ENCODE measurements around the gene INTS3.

Gene INTS3, protein sequence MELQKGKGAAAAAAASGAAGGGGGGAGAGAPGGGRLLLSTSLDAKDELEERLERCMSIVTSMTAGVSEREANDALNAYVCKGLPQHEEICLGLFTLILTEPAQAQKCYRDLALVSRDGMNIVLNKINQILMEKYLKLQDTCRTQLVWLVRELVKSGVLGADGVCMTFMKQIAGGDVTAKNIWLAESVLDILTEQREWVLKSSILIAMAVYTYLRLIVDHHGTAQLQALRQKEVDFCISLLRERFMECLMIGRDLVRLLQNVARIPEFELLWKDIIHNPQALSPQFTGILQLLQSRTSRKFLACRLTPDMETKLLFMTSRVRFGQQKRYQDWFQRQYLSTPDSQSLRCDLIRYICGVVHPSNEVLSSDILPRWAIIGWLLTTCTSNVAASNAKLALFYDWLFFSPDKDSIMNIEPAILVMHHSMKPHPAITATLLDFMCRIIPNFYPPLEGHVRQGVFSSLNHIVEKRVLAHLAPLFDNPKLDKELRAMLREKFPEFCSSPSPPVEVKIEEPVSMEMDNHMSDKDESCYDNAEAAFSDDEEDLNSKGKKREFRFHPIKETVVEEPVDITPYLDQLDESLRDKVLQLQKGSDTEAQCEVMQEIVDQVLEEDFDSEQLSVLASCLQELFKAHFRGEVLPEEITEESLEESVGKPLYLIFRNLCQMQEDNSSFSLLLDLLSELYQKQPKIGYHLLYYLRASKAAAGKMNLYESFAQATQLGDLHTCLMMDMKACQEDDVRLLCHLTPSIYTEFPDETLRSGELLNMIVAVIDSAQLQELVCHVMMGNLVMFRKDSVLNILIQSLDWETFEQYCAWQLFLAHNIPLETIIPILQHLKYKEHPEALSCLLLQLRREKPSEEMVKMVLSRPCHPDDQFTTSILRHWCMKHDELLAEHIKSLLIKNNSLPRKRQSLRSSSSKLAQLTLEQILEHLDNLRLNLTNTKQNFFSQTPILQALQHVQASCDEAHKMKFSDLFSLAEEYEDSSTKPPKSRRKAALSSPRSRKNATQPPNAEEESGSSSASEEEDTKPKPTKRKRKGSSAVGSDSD

DNA sequence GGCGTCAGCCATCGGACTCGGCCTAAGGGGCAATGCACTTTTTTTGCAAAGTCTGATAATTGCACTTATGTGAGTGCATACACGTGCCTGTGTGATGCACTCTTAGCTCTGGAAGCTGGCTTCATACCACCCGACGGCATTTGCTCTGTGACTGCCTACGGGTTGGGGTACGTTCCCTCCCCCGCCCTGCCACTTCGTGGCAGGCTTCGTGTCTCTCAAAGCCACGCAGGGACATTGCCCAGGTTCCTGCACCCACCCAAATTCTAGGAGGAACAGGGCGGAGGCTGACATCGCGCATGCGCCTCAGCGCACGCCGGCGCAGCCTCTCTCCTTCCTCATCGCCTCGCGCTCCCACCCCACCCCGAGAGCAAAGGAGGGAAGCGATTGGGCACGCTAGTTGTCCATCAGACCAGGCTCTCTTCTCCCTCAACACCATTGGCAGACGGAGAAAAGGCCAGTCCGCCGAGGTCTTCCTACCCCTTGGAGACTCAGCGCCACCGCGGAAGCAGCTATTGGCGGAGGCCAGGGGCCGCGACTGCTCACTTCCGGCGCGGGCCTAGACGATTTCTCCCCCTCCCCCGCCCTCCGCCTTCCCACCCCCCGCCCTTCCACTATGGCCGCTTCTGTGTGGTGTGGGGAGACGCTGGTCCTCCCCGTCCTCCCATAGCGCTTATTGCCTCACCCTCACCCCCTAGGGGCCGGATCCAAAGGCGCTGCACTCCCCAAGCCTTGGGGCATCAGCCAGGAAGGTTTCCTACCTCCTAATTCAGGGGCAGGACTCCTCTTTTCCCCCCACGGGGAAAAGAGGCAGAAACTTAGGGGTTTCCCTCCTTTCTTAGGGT, at the start of gene INTS3:
INTS3 (plus strand) TSS at position 588 of the 842 bp plus-strand sequence. CDS start 585 bp downstream, outside the sequence.
- DNase-seq = peak; percentile 98

DNA sequence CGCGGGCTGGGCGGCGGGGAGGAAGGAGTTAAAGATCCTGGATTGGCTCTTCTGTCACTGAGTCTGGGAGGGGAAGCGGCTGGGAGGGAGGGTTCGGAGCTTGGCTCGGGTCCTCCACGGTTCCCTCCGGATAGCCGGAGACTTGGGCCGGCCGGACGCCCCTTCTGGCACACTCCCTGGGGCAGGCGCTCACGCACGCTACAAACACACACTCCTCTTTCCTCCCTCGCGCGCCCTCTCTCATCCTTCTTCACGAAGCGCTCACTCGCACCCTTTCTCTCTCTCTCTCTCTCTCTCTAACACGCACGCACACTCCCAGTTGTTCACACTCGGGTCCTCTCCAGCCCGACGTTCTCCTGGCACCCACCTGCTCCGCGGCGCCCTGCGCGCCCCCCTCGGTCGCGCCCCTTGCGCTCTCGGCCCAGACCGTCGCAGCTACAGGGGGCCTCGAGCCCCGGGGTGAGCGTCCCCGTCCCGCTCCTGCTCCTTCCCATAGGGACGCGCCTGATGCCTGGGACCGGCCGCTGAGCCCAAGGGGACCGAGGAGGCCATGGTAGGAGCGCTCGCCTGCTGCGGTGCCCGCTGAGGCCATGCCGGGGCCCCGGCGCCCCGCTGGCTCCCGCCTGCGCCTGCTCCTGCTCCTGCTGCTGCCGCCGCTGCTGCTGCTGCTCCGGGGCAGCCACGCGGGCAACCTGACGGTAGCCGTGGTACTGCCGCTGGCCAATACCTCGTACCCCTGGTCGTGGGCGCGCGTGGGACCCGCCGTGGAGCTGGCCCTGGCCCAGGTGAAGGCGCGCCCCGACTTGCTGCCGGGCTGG, 49.1 kb upstream of the INTS3 start, which contains the start of gene NPR1:
NPR1 (plus strand) TSS at position 170 of the 818 bp plus-strand sequence; CDS start at position 591, 421 bp downstream.
- peak; percentile 34 for DNase-seq

DNA sequence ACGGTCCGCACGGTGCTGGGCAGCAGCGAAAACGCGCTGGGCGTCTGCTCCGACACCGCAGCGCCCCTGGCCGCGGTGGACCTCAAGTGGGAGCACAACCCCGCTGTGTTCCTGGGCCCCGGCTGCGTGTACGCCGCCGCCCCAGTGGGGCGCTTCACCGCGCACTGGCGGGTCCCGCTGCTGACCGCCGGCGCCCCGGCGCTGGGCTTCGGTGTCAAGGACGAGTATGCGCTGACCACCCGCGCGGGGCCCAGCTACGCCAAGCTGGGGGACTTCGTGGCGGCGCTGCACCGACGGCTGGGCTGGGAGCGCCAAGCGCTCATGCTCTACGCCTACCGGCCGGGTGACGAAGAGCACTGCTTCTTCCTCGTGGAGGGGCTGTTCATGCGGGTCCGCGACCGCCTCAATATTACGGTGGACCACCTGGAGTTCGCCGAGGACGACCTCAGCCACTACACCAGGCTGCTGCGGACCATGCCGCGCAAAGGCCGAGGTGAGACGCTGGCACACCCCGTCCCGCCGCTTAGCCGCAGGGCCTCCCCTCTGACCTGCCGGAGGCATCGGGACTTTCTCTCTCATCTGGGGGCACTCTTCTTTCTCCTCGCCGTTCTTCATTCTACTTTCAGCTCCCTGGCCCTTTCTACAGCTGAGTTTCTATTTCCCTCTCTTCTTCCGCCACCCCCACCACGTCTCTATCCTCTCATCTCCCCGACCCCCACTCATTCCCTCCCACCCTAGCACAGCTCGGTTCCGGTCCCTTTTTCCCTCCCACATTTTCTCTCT, 48.3 kb upstream of the INTS3 start:
- DNase-seq = peak; percentile 34

DNA sequence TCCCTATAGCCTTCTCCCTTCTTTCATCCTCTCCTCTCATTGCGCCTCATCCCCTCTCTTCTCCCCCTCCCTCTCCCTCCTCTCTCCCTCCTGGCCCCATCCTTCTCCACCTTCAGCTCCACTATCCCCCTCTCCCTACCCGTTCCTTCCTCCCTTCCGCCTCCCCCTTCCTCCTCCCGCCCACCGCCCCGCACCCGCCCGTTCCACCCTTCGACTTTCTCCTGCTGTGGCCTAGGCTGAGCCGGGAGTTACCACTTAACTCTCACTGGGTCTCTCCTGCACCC, 47.8 kb upstream of the INTS3 start:
- DNase-seq = no peak

DNA sequence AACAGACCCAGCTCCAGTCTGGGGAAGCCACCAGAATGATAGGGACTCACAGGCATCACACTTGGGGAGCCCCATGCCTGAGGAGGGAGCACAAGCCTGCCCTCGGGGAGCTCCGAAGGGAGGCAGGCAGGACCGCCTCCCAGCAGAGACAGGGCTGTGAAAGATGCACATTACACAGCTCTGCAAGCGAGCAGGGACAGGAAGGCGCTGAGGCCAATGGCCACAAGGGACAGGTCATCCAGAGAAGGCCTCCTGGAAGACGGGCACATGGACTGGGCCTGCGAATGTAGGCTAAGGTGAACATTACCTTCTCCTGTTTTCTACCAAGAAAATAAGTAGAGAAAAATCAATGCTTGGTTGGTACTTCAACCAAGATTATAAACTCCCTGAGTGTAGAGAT, 45.1 kb upstream of the INTS3 start:
- DNase-seq = no peak

DNA sequence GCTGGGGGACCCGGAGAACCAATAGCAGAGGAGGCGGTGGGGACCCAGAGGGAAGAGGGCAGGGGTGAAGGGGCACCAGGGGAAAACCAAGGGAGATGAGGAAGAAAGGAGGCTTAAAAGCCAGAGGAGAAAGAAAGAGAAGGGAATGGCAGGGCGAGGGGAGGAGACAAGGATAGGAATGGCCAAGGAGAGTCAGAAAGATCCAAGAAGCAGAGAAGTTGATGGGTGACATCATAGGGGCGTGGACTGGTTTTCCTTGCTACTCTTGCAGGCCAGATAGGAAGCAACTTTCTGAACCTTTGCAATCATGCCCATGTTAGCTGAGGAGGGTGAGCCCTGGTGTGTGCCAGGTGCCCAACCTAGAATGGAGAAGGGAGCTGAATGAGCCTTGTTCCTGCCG, 44.0 kb upstream of the INTS3 start:
- no peak for DNase-seq

DNA sequence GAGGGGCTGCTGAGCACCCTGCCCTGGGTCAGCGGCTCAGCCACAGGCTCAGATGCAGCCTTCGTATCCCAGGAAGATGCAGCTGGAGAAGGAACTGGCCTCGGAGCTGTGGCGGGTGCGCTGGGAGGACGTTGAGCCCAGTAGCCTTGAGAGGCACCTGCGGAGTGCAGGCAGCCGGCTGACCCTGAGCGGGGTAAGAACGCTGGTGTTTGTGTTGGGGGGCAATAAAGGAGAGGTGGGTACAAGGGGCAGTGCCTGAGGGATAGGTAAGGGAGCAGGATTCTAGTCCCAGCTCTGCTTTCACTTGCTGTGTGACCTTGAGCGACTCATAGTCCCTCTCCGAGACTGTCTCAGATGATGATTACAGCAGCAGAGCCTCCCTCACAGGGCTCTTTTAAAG, 43.0 kb upstream of the INTS3 start:
- no peak for DNase-seq

DNA sequence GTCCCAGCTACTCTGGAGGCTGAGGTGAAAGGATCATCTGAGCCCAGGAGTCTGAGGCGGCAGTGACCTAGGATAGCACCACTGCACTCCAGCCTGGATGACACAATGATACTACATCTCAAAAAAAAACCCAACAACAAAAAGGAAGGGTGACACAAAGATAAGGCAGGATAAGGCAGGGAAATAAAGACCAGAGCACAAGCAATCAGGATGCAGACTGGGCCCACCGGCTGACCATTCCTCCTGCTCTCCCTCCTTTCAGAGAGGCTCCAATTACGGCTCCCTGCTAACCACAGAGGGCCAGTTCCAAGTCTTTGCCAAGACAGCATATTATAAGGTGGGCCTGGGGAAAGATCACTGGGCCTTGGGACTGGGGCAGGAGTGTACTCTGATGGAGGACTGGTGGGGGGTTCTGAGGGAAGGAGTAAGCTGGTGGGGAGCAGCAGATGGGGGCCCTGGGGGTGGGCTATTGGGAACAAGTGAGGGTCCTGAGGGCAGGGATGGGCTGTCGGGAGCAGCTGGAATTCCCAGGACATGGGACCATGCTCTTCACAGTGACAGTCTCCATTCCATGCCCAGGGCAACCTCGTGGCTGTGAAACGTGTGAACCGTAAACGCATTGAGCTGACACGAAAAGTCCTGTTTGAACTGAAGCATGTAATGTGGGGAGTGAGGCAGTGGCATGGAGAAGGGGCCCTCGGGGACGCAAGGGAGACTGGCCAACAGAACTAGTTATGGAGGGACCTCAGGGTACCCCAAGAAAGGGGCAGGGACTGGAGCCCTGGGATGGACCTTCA, 42.1 kb upstream of the INTS3 start:
- no peak for DNase-seq

DNA sequence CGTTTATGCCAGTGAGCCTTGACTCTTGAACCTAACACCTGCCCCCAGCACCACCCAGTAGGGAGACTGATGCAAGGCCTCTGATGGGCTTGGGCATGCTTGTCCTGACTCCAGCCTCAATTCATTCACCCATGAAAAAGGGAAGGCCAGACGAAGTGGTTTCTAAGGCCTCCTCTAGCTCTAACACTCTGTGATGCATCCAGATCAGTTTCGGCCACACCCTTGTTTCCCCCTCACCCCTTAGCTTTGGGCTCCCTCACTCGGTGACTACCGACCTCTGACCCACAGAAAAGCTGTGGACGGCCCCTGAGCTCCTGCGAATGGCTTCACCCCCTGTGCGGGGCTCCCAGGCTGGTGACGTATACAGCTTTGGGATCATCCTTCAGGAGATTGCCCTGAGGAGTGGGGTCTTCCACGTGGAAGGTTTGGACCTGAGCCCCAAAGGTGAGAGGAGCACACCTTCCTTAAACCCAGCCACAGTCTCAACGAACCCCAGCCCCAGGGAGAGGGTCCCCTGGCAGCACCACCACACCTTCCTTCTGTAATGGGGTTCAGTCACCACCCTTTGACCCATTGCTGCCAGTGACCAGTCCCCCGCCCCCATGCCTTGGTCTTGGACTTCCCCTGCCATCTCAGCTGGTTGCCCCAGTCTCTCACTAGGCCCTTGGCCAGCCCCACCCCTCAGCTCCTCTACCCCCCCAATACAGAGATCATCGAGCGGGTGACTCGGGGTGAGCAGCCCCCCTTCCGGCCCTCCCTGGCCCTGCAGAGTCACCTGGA, 40.3 kb upstream of the INTS3 start:
- DNase-seq = no peak

DNA sequence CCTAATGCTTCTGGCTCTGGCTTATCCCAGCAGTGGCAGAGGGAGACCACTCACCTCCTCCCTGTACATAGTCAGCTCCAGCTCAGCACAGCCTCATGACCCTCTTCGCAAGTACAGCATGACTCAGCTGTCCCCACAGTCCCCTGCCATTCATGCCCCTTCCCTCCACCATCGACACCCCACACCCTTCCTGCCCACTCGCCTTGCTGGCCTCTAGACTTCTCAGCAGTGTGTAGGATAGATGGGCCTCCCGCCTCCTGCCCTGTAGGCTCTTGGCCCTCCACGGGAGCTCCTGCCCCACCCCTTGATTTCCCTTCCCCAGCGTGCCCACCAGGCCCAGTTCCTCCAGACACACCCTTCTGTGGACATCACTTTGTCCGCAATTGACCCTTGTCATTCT, 39.6 kb upstream of the INTS3 start:
- DNase-seq = no peak

DNA sequence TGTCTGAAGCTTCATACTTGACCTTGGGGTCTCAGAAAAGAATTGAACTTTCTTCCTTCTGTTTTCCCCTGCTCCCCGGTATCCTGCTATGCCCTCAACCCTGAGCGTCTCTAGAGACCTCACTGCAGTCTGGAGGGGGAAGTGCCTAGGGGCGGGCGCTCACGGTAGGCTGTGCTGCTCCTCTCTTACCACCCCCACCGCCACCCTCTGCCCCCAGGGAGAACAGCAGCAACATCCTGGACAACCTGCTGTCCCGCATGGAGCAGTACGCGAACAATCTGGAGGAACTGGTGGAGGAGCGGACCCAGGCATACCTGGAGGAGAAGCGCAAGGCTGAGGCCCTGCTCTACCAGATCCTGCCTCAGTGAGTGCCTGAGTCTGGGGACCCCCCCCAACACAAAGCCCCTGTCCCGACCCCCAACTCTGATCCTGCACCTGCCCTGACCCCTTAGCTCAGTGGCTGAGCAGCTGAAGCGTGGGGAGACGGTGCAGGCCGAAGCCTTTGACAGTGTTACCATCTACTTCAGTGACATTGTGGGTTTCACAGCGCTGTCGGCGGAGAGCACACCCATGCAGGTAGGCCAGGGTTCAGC, 39.0 kb upstream of the INTS3 start:
- no peak for DNase-seq

DNA sequence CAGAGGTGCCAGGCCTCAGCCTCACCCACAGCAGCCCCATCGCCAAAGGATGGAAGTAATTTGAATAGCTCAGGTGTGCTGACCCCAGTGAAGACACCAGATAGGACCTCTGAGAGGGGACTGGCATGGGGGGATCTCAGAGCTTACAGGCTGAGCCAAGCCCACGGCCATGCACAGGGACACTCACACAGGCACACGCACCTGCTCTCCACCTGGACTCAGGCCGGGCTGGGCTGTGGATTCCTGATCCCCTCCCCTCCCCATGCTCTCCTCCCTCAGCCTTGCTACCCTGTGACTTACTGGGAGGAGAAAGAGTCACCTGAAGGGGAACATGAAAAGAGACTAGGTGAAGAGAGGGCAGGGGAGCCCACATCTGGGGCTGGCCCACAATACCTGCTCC, 34.4 kb upstream of the INTS3 start:
- DNase-seq = no peak

DNA sequence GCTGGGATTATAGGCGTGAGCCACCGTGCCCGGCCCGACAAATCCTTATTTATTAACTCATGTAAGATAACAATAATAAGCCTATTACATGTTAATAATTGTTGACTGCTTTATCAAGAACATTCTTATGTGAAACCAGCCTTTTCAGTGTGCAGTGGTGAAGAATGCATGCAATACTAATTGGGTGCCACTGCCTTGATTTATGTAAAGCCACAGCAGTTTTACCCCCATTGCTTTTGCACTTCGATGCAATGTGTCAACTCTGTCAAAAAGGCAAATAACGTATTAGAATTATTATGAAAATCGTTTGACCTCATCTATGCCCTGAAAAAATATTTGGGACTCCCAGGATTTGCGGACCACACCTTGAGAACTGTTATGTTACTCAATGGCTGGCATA, 31.1 kb upstream of the INTS3 start:
- no peak for DNase-seq

DNA sequence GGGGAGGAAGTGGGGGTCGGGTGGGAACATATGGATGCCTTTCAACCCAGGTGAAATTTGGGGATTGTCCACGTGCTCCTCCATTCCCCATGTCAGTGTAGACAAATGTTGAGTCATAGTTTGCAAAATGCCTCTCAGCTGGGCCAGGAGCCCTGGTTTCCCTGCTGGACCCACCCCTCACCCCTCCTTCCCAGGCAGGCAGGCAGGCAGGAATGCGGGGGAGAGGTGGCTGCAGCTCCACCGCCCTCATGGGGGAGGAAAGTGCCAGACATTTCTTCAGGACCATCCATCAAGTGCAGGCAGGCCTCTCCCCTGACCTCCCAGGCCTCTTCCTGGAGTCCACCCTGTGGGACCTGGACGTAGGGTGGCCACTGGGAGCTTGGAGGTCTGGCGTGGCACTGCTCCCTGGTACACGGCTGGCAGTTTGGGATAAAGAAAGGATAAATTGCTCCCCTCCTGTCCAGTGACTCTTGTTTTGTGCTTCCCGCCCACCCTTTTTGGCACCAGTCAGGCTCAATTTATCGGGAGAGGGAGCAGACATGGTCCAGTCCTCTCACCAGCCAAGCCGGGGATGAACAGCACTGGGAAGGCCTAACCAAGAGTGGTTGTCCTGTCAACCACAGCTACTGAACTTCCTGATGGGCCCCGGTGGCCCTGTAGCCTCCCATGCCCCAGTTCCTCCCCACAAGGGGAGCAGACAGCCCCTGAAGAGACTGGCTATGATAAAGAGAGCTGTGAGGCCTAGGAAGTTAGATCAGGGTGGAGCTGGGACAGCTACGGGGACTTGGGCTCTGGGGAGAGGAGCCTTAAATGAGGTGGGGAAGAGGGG, 30.4 kb upstream of the INTS3 start:
- DNase-seq = no peak

DNA sequence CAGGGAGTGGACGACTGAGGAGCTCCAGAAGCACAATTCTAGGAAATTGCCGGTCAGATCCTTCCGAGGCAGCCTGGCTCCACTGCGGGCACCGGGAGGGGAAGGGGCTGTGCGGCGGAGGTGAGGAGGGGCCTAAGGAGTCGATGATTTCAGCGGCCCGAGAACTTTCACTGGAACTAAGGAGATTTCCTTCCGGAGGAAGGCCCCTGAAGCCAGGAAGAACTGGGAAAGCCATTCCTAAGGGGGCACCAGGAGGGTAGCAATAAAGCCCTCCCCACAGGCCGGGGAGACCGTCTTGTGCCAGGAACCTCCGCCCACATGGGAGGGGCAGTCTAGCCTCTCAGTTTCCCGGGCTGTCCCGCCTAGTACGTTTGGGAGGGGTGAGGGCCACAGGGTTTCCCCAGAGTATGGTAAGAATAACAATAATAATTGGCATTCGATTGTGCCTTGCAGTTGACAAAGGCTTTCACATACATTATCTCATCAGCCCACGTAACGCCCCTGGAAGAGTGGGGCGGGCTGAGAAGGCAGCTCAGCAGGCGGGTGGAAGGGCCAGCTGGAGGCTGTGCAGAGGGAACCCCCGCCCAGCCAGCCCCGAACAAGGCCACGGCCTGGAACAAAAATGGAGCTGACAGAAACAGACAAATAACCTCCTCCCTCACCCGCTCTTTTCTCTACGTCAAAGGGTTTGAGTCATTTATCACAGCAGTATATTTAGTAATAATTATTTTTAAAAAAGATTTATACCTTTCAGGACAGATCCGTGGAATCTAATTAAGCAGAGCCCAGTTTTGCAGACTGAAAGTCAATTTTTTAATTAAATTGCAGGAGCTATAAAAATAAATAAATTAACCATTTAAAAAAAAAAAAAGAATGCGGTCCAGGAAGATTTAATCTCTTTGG, 29.6 kb upstream of the INTS3 start:
- no peak for DNase-seq

DNA sequence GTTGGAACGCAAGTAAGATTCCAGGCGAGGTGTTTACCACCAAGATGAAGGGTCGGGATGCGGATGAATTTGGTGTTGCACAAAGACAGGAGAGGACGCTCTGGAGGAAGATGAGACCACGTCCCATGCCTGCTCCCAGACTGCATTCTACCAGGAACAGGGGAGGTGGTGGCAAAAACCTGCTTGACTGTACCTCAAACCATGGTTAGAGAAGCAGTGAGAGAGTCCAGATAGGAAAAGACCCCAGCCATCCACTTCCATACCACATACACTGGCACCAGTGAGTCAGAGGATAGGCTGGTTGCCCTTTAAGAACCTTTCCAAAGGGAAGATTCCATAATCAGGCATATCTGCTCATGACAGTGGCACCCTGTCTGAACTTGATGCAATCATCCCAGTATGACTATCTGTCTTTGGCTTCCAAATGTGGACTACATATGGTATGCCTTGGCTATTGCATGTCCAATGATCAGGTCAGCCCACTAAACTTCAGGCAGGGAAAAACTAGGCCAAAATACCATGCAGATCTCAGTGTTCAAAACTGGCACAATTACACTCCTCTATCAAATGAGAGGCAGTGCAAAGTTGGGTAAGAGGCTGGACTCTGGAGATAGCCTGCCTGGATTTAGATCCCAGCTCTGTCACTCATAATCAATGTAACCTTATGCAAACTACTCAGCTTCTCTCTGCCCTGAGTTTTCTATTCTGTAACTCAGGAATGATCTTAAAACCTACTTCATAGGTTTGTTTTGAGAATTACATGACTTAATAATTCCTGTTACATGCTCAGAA, 28.7 kb upstream of the INTS3 start:
- DNase-seq = no peak

All from stimulated activated CD4-positive, alpha-beta T cell treated with anti-CD3 and anti-CD28 coated beads, Interleukin-4, amount 100 ng/mL, for 1 hour (primary cell).